Astrocyte (in vitro differentiated cells and primary cell): ENCODE results near the gene HEATR3.

Source experiments
- CTCF ChIP-seq: IDR thresholded peaks from 2 replicates; pipeline ENCODE4 v1.5.1; 2011; ENCODE audit warnings: low read depth, mild to moderate bottlenecking, inconsistent platforms, low read length, moderate library complexity; ENCODE audit not compliant: insufficient read depth
- EZH2 ChIP-seq: IDR thresholded peaks from 2 replicates; pipeline ENCODE4 v1.6.1; 2012; ENCODE audit warnings: mild to moderate bottlenecking, low read length, inconsistent platforms; ENCODE audit not compliant: insufficient read depth

DNA sequence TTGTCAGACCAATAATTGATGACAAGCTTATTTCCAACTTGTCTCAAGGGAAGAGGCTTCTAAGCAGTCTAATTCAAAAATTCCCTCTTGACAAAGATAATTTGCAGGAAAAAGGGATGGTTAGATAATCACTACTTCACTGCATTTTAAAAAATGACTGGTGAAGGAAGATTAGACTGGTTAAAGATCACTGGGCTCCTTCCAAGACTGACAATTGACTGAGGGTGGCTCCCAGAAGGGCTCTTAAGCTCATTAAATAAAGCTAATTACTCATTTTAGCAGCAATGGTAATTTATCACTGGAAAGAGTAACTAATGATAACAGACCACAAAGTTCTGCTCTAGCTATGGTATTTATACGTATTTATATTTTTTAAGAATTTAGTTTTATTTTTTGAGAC lies 4.4 kb upstream of the HEATR3 start:
- no peak for TF ChIP-seq CTCF
- TF ChIP-seq EZH2 = no peak
